Activated T-cell treated with anti-CD3 and anti-CD28 coated beads for 4 hours (primary cell): ENCODE results near the gene FAR2.
"Not testable (repeated sequence)": the region's sequence is repeated elsewhere in the genome, so short reads cannot be mapped to it uniquely, and the experiment has no call there.

Experiments
- DNase-seq: peaks from one replicate; pipeline ENCODE4 v3.0.0-alpha.2; 2020

FAR2 gene

DNA sequence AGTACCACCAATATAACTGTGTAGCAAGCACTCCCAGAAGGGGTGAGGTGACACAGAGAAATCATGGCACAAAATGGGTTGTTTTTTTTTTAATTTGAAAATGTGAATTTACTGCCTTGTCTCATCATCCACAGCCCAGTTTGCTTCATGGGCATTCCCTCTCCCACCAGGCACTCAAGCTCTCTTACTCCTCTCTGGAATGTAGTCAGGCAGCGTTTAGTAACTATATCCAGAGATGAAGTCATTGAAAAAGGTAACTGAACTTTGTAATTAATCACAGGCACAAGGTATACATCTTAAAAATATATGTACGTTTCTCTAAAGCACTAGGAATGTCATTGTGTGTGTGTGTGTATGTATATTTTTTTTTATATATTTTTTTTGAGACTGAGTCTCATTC is 91.4 kb downstream of the FAR2 start:
- no peak for DNase-seq

DNA sequence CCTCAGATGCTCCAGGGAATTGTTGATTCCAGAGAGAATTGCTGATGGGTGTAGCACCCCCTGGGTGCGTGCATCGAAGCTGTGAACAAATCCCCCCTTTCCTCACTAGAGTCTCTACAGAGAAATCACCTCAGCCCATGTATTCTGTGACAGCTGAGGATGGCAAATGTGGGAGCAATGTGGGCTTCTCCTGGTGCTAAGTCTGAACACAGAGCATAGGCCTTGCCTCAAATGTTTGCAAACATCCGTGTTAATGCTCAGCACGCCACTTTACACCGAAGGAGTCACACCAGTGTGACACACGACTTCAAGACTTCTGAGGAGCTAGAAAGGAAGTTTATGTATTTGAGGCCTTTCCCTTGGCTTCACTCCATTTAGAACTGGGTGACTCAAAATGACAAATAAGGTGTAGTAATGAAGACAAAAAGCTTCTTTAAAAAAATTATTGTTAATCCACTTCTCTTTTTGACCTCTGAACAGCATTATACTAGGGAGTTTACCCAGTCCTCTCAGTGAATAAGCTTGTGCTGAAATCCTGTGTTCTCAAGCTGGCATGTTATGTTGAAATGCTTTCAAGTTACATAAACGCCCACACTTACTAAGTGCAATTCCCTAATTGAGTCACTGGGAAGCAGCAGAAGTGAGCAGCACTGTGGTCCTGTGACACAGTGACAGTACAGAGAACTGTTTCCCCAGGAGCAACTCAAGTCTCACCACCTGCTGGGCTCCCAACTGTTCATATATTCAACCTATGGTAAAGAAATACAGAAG is 92.9 kb downstream of the FAR2 start:
- no peak for DNase-seq

DNA sequence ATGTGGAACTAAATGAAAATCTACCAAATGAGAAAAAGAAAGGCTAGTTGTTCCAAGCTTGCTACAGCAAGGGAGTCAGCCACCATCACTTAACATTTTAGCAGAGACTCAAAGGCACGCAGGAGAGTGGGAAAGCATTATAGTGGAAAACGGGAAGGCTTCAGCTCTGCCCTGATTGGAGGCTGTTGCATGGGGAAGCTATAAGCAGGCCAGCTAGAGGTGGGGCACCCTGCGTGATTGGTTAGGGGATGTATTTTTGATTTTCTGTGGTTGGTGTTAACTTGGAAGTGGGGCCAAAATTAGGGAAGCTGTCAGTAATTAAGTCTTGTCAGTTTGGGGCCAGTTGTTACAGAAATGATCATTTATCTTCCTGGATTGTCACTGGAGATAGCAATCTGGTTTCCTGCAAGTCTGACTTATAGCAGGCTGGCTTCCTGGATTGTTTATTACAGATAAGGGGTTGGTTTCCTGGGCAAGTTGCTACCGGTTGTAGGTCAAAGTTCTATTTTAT is 93.9 kb downstream of the FAR2 start:
- DNase-seq = no peak

DNA sequence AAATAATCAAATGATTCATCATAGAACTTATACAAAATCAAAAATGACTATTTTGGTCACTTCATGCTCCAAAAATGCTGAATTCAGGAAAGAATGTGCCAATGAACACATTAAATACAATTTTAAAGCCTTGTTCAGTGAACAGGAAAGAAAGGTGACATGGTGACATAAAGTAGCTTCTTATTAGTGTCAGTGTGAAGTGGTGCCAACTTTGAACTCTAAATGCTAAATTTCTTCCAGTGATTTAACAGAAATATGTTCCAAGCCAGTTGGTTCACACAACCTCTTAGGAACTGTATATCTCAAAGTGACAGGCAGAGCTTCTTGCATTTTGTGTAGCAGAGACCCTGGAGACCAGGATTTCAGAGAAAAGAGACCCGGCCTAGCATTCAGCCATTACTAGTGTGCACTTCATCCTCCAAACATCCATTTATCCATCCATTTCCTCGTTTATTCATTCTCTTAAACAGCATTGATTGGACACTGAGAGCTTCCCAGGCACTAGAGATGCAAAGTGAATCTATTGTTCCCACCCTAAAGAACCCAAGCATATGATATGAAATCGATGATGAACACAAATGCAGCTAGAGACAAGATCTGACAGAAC is 95.2 kb downstream of the FAR2 start:
- DNase-seq = no peak

DNA sequence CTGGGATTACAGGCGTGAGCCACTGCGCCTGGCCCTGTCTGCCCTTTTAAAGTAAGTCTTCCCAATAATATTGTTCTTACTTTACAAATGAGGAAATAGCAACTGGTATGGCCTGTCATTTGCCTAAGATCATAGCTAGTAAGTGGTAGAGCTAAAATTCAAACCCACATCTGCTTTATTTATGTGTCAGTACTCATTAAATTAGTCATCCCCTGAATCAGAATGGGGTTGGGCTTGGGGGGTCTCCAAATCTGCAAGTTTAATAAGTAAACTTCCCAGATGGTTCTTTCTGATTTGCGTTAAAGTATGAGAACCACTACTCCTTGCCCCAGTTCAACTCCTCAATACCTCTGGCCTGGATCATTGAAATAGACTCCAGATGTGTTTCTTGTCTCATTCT is 96.2 kb downstream of the FAR2 start:
- DNase-seq = no peak

DNA sequence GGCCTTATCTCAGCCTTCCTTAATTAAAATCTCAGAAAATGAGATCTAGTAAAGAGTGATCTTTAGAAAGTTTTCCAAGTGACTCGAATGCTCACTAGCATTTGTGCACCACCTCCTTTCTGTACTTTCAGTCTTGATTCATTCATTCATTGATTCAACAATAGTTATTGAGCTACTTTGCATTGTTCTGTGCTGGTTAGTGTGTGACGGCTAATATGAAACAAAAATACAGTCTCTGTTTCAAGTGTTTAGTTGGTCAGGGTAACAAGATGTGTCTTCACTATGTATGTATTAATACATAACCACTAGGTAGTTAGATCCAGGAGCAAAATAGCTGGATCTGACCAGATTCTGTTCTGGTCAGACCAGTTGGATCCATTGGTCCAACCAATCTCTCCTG is 100.9 kb downstream of the FAR2 start:
- DNase-seq = no peak

DNA sequence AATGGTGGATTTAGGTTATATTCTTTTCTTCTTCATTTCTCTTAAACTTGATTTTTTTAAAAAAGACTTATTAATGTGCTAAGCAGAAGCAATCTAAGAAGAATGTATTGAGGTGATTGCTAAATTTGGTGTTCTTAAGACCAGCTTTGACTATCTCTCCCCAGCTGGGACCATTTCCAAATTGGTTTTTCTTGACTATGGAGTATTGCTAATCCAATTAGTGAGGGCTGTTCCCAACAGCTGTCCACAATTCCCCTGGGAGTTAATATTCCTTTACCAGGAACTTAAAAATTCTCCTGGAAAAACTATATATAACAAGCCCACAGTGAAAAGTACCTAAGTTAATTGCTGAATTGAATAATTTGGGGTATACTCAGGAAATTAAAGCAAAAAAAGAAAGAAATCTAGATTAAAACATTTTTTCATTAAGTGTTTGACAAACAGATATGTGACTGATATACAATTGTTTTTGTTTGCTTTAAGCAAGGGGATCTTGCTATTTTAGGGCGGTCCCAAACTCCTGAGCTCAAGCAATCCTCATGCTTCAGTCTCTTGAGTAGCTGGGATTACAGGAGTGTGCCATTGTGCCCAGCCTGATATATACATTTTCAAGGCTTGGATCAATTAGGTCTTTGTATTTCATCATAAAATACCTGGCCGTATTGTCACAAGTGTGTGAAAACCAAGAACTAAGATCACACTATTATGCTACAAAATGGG is 105.0 kb downstream of the FAR2 start:
- no peak for DNase-seq

DNA sequence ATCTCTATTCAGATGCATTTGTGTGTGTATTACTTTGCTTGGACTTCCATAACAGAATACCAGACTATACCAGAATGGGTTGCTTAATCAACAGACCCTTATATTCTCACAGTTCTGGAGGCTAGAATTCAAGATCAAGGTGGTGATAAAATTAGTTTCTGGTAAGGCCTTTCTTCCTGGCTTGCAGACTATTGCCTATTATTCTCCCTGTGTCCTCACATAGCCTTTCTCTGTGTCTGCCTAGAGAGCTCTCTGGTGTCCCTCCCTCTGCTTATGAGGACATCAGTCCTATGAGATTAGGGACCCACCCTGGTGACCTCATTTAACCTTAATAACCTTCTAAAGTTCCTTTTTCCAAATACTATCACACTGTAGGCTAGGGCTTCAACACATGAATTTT is 106.0 kb downstream of the FAR2 start:
- no peak for DNase-seq

DNA sequence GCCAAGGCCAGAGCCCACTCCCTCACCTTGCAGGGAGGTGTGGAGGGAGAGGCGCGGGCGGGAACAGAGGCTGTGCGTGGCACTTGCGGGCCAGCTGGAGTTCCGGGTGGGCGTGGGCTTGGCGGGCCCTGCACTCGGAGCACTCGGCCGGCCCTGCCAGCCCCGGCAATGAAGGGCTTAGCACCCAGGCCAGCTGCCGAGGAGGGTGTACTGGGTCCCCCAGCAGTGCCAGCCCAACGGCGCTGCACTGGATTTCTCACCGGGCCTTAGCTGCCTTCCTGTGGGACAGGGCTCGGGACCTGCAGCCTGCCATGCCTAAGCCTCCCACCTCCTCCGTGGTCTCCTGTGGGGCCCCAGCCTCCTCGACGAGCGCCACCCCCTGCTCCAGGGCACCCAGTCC is 107.5 kb downstream of the FAR2 start:
- DNase-seq = no peak

DNA sequence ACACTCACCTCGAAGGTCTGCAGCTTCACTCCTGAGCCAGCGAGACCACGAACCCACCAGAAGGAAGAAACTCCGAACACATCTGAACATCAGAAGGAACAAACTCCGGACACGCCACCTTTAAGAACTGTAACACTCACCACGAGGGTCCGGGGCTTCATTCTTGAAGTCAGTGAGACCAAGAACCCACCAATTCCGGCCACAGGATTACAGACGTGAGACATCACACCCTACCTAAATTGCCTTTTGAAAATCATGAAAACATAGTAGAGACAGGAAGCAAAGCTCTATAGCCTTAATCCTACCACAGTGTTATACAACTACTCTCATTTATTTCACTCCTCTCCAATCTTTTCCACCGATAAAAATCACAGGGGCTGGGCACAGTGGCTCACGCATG is 108.6 kb downstream of the FAR2 start:
- not testable (repeated sequence) for DNase-seq

DNA sequence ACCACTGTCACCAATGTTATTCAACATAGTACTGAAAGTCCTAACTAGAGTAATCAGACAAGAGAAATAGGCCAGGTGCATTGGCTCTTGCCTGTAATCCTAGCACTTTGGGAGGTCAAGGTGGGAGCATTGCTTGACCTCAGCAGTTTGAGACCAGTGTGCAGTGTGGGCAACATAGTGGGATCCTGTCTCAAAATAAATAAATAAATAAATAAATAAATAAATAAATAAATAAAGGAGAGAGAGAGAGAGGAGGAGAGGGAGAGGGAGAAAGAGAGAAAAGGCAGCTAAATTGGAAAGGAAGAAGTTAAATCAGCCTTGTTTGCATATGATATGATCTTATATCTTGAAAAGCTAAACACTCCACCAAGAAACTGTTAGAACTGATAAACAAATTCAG is 115.3 kb downstream of the FAR2 start:
- no peak for DNase-seq

DNA sequence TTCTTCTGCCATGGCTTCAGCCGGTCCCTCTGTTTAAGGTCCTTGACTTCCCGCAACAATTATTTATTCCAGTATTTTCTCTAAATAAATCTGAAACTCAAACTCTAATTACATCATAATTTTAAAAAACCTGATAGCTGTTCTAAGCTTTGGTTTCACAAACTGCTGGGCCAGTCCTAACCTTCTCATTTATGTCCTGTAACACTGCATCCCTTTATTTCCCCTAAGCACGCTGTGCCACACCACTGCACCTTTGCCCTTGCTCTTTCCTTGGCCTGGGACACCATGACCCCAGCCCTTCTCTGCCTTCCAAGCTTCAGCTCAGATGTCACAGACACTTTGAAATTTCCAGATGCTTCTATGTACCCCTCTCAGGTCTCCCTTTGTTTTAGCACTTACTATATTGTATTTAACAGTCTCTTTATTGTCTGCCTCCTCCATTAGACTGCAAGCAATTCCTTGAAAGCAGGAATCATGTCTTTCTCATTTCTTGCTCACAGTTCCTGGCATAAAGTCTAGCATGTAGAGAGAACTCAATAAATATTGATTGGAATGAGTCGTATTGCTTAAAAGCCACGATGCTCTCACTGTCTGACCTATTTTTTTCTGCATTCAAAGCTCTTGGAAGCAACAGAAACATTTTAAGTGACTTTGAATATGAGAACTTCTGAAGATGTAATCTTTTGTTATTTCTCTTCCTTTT is 120.8 kb downstream of the FAR2 start:
- no peak for DNase-seq

DNA sequence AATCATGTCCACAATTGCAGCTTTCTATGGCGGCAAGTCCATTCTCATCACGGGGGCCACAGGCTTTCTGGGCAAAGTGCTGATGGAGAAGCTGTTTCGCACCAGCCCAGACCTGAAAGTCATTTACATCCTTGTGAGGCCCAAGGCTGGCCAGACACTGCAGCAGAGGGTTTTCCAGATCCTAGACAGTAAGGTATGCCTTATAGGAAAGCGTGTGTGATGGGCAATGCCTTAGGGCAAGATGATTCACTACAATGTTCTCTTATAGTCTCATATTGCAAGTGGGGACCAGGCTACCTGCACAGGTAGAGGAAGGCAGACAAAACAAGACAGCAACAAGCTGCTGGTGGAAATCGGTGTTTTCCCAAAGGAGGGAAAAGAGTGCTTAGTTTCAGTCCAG is 121.4 kb downstream of the FAR2 start:
- no peak for DNase-seq

DNA sequence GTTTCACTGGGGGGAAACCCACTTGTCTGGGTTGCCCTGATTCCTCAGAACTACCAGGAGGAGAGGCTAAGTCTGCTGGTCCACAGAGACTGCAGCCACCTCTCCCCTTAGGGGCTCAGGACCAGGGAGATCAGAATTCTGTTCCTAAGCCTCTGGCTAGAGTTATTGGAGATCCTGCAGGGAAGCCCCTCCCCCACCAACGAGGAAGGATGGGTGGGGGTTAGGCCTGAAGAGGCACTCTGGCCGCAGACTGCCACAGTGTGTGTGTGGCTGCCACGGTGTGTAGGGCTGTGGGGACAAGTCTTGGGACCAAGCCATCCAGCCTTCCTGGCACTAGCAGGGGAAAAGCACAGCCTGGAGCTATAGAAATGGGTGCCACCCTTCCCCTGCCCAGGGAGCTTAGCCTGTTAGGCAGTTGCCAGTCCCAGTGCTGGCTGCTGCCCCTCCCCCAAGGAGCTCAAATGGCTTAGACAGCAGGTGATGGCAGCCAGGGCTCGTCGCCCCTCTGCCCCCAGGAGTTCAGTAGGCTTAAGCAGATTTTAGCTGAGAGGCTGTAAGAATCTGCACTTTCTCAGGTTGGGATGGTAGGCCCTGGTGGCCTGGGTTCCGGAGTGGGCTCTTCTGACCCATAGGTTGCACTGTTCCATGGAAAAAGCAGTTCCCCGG is 124.2 kb downstream of the FAR2 start:
- DNase-seq = no peak

DNA sequence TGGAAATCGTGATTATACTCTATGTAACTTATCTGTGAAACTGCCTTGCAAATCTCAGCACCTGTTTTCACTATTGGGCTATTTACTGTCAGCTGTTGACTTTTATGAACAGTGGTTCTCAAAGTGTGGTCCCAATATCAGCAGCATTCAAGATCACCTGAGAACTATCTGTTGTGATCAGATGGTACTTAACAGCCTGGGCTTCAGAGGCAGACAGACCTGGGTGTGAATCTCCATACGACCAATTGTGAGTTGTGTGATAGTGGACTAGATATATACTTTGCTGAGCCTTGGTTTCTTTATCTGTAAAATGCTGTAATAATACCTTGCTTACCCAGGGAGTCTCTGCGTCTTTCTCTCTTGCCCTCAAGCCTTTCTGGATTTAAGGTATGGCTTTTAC is 126.8 kb downstream of the FAR2 start:
- DNase-seq = no peak

DNA sequence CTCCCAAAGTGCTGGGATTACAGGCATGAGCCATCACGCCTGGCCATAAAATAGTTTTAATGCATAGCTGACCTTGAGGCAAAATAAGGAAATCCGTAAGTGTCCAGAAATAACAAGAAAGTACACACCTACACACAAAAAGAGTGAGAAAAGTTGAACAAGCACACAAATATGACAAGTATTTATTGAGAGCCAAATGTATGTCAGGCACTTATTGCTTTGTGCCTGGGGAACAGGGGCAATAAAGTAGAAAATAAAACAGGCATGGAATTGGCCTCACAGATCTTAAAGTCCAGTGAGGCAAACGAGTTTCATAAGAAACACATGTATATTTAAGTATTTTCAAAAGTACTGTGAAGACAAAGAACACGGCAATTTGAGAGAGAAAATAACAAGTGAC is 128.2 kb downstream of the FAR2 start:
- no peak for DNase-seq

DNA sequence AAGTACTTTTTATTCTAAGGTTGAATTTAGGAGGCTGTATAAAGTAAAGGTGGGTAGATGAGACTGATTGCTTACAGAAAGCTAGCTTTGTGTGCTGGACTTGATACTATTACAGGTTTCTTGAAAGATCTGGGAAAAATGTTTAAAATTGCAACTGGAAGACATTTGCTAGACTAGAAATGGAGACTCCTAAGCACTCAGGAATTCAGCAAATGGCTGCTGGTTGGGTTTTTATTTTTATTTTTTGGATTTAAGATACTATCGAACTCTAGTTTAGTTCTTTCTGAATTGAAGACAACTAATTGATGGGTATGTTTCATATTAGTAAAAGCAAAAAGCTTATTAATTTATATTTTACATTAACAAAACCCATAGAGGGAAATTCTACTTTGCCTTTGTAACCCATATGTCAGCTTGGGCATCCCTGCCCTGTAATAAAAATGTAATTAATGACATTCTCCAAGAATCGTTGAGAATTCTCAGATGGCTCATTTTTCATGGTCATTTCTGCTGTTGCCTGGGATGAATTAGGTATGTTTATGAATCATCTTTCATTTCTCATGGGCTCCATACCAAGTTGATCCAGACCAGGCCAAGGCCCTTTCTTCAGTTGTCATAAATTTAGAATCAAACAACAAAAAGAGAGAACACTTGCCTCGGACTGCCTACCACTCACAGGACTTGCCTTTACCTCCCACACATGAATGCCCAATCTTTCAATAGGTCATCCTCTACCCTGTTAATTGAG is 129.8 kb downstream of the FAR2 start:
- DNase-seq = no peak

DNA sequence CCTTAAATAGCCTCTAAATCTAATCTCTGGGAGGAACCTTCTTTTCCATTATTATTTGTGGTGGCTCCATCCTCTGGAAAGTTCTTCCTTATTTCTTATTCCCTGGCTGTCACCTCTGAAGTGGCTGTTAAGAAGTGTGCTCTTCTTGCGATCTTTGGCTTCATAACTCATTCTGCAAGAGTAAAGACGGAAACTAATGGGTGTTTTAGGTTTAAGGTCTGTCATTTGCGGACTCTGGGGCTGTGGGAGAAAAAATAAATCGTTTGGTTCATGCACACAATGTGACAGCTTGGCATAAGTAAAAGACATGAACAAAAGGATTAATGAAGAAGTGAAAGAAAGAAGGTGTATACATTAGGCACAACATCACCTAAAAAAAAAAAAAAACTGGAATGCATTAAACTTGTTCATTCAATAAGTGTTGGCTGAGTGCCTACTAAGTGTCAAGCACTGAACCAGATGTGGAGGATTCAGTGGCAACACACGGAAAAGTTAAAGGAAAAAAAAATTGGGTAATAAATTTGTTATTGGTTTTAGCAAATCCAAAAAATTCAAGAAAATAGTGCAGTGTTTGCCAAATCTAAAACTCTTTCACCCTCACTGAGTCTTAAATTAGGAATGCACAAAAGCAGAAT is 132.4 kb downstream of the FAR2 start:
- no peak for DNase-seq

DNA sequence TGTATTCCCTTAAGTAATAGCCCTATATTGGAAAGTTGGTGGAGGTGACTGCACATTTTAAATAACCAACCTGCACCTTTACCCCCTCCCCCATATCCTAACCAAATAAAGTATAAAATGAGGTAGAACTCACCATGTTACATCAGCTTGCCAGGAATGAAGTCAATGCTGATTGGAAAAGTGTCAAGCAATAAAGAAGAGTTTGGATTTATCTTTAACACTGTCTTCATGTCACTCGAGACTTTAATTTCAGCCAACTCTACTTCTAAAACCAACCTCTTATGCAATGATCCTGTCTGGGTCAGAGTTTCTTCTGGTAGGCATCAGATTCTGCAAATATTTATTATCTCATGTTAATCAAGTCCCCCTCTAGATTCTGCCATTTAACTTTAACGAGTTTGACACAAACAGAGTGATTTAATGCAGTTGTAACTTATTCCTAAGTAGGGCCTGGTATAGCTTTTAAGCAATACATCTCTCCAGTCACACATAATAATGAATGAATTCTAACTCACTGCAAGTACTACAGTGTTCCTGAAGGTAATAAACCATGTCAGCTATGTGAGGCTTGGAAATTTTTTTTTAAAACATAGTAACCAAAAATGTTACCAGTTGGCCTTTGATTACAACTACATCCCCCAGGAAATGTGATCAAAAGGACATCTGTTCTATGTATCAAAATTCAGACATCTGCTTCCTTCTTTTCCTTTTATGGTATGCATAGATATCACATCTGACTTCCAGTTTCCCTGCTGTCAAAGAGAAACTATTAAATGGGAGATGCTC is 133.1 kb downstream of the FAR2 start:
- DNase-seq = no peak

DNA sequence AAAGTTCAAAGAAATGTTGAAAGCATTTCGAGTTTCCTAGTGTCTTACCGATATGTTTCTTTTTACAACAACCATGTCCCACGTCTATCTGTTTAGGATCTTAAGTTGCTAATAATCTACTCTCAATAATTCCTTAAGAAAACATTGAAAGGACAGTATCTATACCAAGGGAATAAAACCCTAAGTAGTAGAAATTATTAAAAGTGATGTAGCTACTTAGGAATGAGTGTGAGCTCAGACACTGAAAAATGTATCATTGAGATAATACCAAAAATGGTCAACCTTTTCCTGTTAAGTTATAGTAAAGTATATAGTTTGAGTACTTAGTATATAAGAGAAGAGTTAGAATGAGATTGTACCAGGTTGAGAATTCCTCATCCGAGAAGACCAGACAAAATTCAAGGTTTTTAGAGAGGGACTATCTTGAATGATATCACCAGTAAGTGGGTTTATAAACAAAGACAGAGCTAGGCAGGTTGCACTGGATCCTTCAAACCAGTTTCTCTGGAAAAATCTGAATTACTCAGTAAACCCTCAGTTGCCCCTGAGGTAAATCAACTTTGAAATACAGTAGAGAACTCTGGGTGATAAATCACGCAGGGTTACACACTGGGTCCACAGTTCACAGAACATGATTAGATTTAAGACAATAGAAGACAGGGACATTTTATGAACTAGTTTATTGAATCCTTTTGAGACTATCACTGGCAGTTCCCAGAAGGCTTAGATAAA is 135.1 kb downstream of the FAR2 start:
- DNase-seq = no peak
